HepG2 (cell line): Measurements from ENCODE around the gene ARTN.

ENCODE experiments used
- AGO1 ChIP-seq: fragments of 200-400 bp; formaldehyde crosslinking; IDR thresholded peaks from 2 replicates; pipeline ENCODE4 v1.6.1; 2017; ENCODE audit warnings: mild to moderate bottlenecking, low read depth, low read length, moderate library complexity; ENCODE audit not compliant: poor library complexity, severe bottlenecking
- CREB1 ChIP-seq, 2 experiments: fragments of 450-650 bp in 1 of 2; IDR thresholded peaks; 2 replicates each; pipeline ENCODE4 v1.6.1; 2016 to 2017; ENCODE audit warnings: control low read depth in 1 of 2, mild to moderate bottlenecking in 1 of 2, missing compliant biosample characterization in 1 of 2, missing genetic modification characterization in 1 of 2
- CTCF ChIP-seq: sonication (generic); formaldehyde crosslinking; IDR thresholded peaks from 2 replicates; pipeline ENCODE4 v1.5.0; 2020; ENCODE audit warnings: mild to moderate bottlenecking, missing genetic modification reagents, moderate library complexity
- DNMT1 ChIP-seq: sonication (generic); formaldehyde crosslinking; IDR thresholded peaks from 2 replicates; pipeline ENCODE4 v1.5.1; 2020; ENCODE audit warnings: mild to moderate bottlenecking, missing genetic modification reagents
- TF ChIP-seq, protein P1 (sequence below): sonication (generic); formaldehyde crosslinking; IDR thresholded peaks from 2 replicates; pipeline ENCODE4 v1.5.0; 2020; ENCODE audit warnings: missing genetic modification reagents

- no peak for TF ChIP-seq AGO1
- no peak for TF ChIP-seq CREB1 (IDR thresholded peaks at IDR 0.05)
- TF ChIP-seq CREB1 (CRISPR knock-in tag; IDR thresholded peaks at IDR 0.05): no peak
- TF ChIP-seq CTCF (CRISPR knock-in tag): no peak
- no peak for TF ChIP-seq DNMT1 (CRISPR knock-in tag)
- TF ChIP-seq, protein P1, sequence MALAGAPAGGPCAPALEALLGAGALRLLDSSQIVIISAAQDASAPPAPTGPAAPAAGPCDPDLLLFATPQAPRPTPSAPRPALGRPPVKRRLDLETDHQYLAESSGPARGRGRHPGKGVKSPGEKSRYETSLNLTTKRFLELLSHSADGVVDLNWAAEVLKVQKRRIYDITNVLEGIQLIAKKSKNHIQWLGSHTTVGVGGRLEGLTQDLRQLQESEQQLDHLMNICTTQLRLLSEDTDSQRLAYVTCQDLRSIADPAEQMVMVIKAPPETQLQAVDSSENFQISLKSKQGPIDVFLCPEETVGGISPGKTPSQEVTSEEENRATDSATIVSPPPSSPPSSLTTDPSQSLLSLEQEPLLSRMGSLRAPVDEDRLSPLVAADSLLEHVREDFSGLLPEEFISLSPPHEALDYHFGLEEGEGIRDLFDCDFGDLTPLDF (CRISPR knock-in tag): no peak
Measured at GRCh38 chr1:43960798-43961197, 27.2 kb downstream of the ARTN start.
